BLaER1 treated with 17β-estradiol and CSF1 and Interleukin-3, amounts not matched to agents 10 nM and 100 nM (cell line): Measurements from ENCODE around the gene DGKG.

Source experiments
- H3K27ac ChIP-seq, 11 experiments: shearing (Covaris generic); formaldehyde crosslinking; 2 replicates each; pipeline ENCODE4 v1.8.1; 2022
- H3K27me3 ChIP-seq, 11 experiments: shearing (Covaris generic); formaldehyde crosslinking; 2 replicates each; pipeline ENCODE4 v1.8.1; 2022
- H3K36me3 ChIP-seq, 11 experiments: shearing (Covaris generic); formaldehyde crosslinking; 2 replicates each; pipeline ENCODE4 v1.8.1; 2022
- H3K4me1 ChIP-seq, 10 experiments: shearing (Covaris generic); formaldehyde crosslinking; 2 replicates each; pipeline ENCODE4 v1.8.1; 2022
- H3K4me2 ChIP-seq, 11 experiments: shearing (Covaris generic); formaldehyde crosslinking; 2 replicates each; pipeline ENCODE4 v1.8.1; 2022
- H3K4me3 ChIP-seq, 10 experiments: shearing (Covaris generic); formaldehyde crosslinking; 2 replicates each; pipeline ENCODE4 v1.8.1; 2022
- H3K9ac ChIP-seq, 11 experiments: shearing (Covaris generic); formaldehyde crosslinking; 2 replicates each; pipeline ENCODE4 v1.8.1; 2022
- H3K9me3 ChIP-seq, 11 experiments: shearing (Covaris generic); formaldehyde crosslinking; replicated peaks in 1 of 11; 2 replicates each; pipeline ENCODE4 v1.8.1; 2022
- H4K20me1 ChIP-seq, 11 experiments: shearing (Covaris generic); formaldehyde crosslinking; 2 replicates each; pipeline ENCODE4 v1.8.1; 2022
- Cebpa-rat ChIP-seq, 11 experiments: shearing (Covaris generic); IDR thresholded peaks; 2 replicates each; pipeline ENCODE4 v1.8.1; 2022

The DGKG gene

GRCh38 chr3:186277268-186277909, 84.6 kb downstream of the DGKG start:
- H4K20me1 ChIP-seq: no peaks in the 10 kb centered on the region; a peak in 1 of 22 replicates
- no peak overlapping the region for H3K27ac ChIP-seq
- no peak overlapping the region for H3K9ac ChIP-seq
- H3K9me3 ChIP-seq: no peaks in the 10 kb centered on the region
- H3K27me3 ChIP-seq: no peaks in the 10 kb centered on the region
- no peak for TF ChIP-seq Cebpa-rat (IDR thresholded peaks at IDR 0.05)
- H3K36me3 ChIP-seq: no peaks in the 10 kb centered on the region
- H3K4me2 ChIP-seq: no peak overlapping the region
- no peak overlapping the region for H3K4me3 ChIP-seq
- H3K4me1 ChIP-seq: peaks cover 9 to 14% (median 12%) of the 10 kb centered on the region in 10 experiments; a peak in 19 of 20 replicates

GRCh38 chr3:186275436-186275835, 86.6 kb downstream of the DGKG start:
- no peak overlapping the region for H3K9ac ChIP-seq
- H4K20me1 ChIP-seq: no peaks in the 10 kb centered on the region; a peak in 1 of 22 replicates
- H3K4me1 ChIP-seq: peaks cover under 1 to 2% (median 1%) of the 10 kb centered on the region in 10 experiments; a peak in 17 of 20 replicates
- no peak for TF ChIP-seq Cebpa-rat (IDR thresholded peaks at IDR 0.05)
- no peak overlapping the region for H3K4me2 ChIP-seq
- no peak overlapping the region for H3K4me3 ChIP-seq
- H3K36me3 ChIP-seq: no peaks in the 10 kb centered on the region
- no peaks in the 10 kb centered on the region for H3K27me3 ChIP-seq
- H3K9me3 ChIP-seq: no peaks in the 10 kb centered on the region
- H3K27ac ChIP-seq: no peak overlapping the region

GRCh38 chr3:186273586-186273985, 88.4 kb downstream of the DGKG start:
- H4K20me1 ChIP-seq: no peaks in the 10 kb centered on the region; a peak in 2 of 22 replicates
- no peak overlapping the region for H3K27ac ChIP-seq
- no peaks in the 10 kb centered on the region for H3K9me3 ChIP-seq
- H3K4me3 ChIP-seq: no peak overlapping the region
- no peaks in the 10 kb centered on the region for H3K36me3 ChIP-seq
- TF ChIP-seq Cebpa-rat (IDR thresholded peaks at IDR 0.05): no peak
- no peak overlapping the region for H3K9ac ChIP-seq
- no peaks in the 10 kb centered on the region for H3K4me1 ChIP-seq
- no peak overlapping the region for H3K4me2 ChIP-seq
- no peaks in the 10 kb centered on the region for H3K27me3 ChIP-seq

GRCh38 chr3:186270701-186271100, 91.3 kb downstream of the DGKG start:
- Histone ChIP-seq H3K4me1 (no peaks in the 10 kb centered on the region), H3K27ac (no peak overlapping the region), H4K20me1 (no peaks in the 10 kb centered on the region; a peak in 2 of 22 replicates), H3K27me3 (no peaks in the 10 kb centered on the region), H3K36me3 (no peaks in the 10 kb centered on the region), H3K9ac (no peak overlapping the region), H3K9me3 (no peaks in the 10 kb centered on the region), H3K4me2 (no peak overlapping the region), H3K4me3 (no peak overlapping the region)
- no peak for TF ChIP-seq Cebpa-rat (IDR thresholded peaks at IDR 0.05)

- no peaks in the 10 kb centered on the region for H3K27me3 ChIP-seq
- no peak overlapping the region for H3K4me2 ChIP-seq
- H3K4me3 ChIP-seq: no peak overlapping the region
- H3K9ac ChIP-seq: no peak overlapping the region
- no peaks in the 10 kb centered on the region; a peak in 2 of 22 replicates for H4K20me1 ChIP-seq
- H3K4me1 ChIP-seq: no peaks in the 10 kb centered on the region
- no peaks in the 10 kb centered on the region for H3K9me3 ChIP-seq
- no peak overlapping the region for H3K27ac ChIP-seq
- TF ChIP-seq Cebpa-rat (IDR thresholded peaks at IDR 0.05): no peak
- no peaks in the 10 kb centered on the region for H3K36me3 ChIP-seq
Measured at GRCh38 chr3:186268616-186269448, 93.2 kb downstream of the DGKG start.

GRCh38 chr3:186267758-186268157, 94.3 kb downstream of the DGKG start:
- Histone ChIP-seq H4K20me1 (no peaks in the 10 kb centered on the region; a peak in 1 of 22 replicates), H3K4me3 (no peak overlapping the region), H3K4me1 (no peaks in the 10 kb centered on the region), H3K4me2 (no peak overlapping the region), H3K9ac (no peak overlapping the region), H3K27me3 (no peaks in the 10 kb centered on the region), H3K36me3 (no peaks in the 10 kb centered on the region), H3K9me3 (no peaks in the 10 kb centered on the region), H3K27ac (no peak overlapping the region)
- TF ChIP-seq Cebpa-rat (IDR thresholded peaks at IDR 0.05): no peak

GRCh38 chr3:186264608-186265400, 97.2 kb downstream of the DGKG start:
- no peak overlapping the region for H3K27ac ChIP-seq
- H3K4me1 ChIP-seq: peaks cover 0 to 12% (median 10%) of the 10 kb centered on the region in 10 experiments; a peak in 11 of 20 replicates
- no peaks in the 10 kb centered on the region for H3K9me3 ChIP-seq
- no peak overlapping the region for H3K4me3 ChIP-seq
- no peaks in the 10 kb centered on the region for H3K27me3 ChIP-seq
- H3K9ac ChIP-seq: no peak overlapping the region
- H3K4me2 ChIP-seq: no peak overlapping the region
- H3K36me3 ChIP-seq: no peaks in the 10 kb centered on the region
- H4K20me1 ChIP-seq: no peaks in the 10 kb centered on the region; a peak in 1 of 22 replicates
- TF ChIP-seq Cebpa-rat (IDR thresholded peaks at IDR 0.05): no peak

GRCh38 chr3:186261638-186262037, 100.4 kb downstream of the DGKG start:
- H3K9me3 ChIP-seq: no peaks in the 10 kb centered on the region
- H3K9ac ChIP-seq: no peak overlapping the region
- peaks cover 0 to 22% (median 17%) of the 10 kb centered on the region in 10 experiments; a peak in 14 of 20 replicates for H3K4me1 ChIP-seq
- H3K27me3 ChIP-seq: peaks cover 0 to 6% (median 0%) of the 10 kb centered on the region in 11 experiments; a peak in 1 of 22 replicates
- H3K4me3 ChIP-seq: no peak overlapping the region
- no peaks in the 10 kb centered on the region for H4K20me1 ChIP-seq
- H3K27ac ChIP-seq: no peak overlapping the region
- TF ChIP-seq Cebpa-rat (IDR thresholded peaks at IDR 0.05): no peak
- no peak overlapping the region for H3K4me2 ChIP-seq
- H3K36me3 ChIP-seq: no peaks in the 10 kb centered on the region

- Histone ChIP-seq H3K9ac (0 out of 22 replicates have a peak overlapping the region, but pooled peaks of 2 of the 11 experiments have one; percentile 4 to 22), H3K4me2 (peak overlapping the region in 6 of 11 experiments; percentile 16 to 44 (median 24); a peak in 8 of 22 replicates), H3K36me3 (no peaks in the 10 kb centered on the region), H3K27ac (no peak overlapping the region), H3K4me3 (no peak overlapping the region), H4K20me1 (no peaks in the 10 kb centered on the region), H3K4me1 (peaks cover 5 to 26% (median 22%) of the 10 kb centered on the region in 10 experiments), H3K9me3 (no peaks in the 10 kb centered on the region), H3K27me3 (peaks cover 0 to 6% (median 0%) of the 10 kb centered on the region in 11 experiments; a peak in 1 of 22 replicates)
- TF ChIP-seq Cebpa-rat (IDR thresholded peaks at IDR 0.05): no peak
Measured at GRCh38 chr3:186260726-186261125, 101.3 kb downstream of the DGKG start.
